Measurements from ENCODE around the gene NKPD1. TPM values are rescaled to one million over a fixed set of nuclear protein-coding genes. Genes with fewer than 3 reads are reported as not detected.
A peak's percentile ranks its signal among the peaks of the same experiment; 100 is the strongest.

The NKPD1 gene
- total RNA-seq, 5 donors from 2014 or later (not counting 1 experiment from before 2014, with no cell fraction given): 0.95 to 1.3 (median 1.2) TPM

DNA sequence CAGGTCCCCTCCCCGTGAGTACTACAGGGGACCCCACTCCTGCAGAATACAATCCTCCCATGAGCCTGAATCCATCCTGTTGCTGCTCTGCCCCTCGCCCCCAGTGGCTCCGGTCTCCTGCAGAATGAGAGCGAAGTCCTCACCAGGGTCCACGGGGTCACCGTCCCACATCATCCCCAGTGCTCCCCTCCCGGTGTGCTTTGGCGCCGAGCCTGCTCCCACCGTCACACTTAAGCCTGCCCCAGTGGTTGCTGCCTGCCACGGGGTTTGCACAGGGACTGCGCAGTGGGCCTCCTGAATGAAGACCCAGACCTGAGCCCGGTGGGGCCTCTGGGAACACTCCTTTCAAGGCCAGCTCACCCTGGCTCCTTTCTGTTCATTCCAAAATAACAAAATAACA is 30.5 kb downstream of the NKPD1 start:
- DNase-seq (no peak), ATAC-seq (replicated peaks in 1 of 4) (no peak)
- Histone ChIP-seq H3K4me1 (ENCODE audit: control insufficient read depth in 1 of 2, extremely low read depth in 1 of 2, insufficient read depth in 2 of 2, low read length in 2 of 2) (peaks cover 0 to 13% of the 10 kb centered on the region in 2 experiments), H3K4me3 (ENCODE audit: control insufficient read depth in 1 of 2, extremely low read depth in 1 of 2, low read length in 1 of 2) (no peak overlapping the region), H3K27ac (ENCODE audit: low read length) (no peak overlapping the region), H3K36me3 (ENCODE audit: control insufficient read depth in 2 of 2, extremely low read depth in 1 of 2, insufficient read depth in 1 of 2, low read length in 1 of 2) (peaks cover 3 to 5% of the 10 kb centered on the region in 2 donors), H3K27me3 (replicated peaks in 1 of 2; ENCODE audit: control insufficient read depth in 2 of 2, extremely low read depth in 1 of 2, insufficient read depth in 2 of 2, low read length in 1 of 2) (no peaks in the 10 kb centered on the region), H3K9me3 (no peaks in the 10 kb centered on the region)
- H3K27ac Mint-ChIP-seq: no peak overlapping the region
- H3K9me3 Mint-ChIP-seq: no peaks in the 10 kb centered on the region
- no peaks in the 10 kb centered on the region for H3K36me3 Mint-ChIP-seq
- WGBS (ENCODE audit: insufficient coverage): 96% methylated on average over 13 of the region's 13 CpGs
- H3K4me1 Mint-ChIP-seq: peaks cover 14 to 17% (median 14%) of the 10 kb centered on the region in 3 donors
- no peaks in the 10 kb centered on the region for H3K27me3 Mint-ChIP-seq
- ChIA-PET POLR2A (no interaction called here), CTCF (no interaction called here)
- H3K4me3 Mint-ChIP-seq: no peak overlapping the region

DNA sequence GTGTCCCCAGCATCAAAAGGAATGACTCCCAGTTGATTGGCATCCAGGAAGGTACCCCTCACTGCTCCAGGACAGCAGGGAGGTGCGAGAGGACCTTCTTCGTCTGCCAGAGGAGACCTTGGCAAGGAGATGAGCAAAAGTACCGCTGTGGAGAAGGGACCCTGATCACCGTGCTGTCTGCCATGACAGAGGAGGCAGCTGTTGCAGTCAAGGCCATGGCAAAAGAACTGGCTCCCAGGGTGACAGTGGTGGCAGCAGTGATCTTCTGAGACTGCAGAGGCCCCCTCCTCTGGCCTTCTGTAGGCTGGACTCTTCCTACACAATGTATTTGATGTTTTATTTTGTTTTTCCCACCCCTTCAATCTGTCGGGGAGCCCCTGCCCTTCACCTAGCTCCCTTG is 32.0 kb downstream of the NKPD1 start:
- Mint-ChIP-seq H3K27ac (no peak overlapping the region), H3K9me3 (no peaks in the 10 kb centered on the region), H3K36me3 (no peaks in the 10 kb centered on the region), H3K4me3 (no peak overlapping the region), H3K27me3 (no peaks in the 10 kb centered on the region), H3K4me1 (peaks cover 12 to 17% (median 14%) of the 10 kb centered on the region in 3 donors)
- H3K27ac ChIP-seq (ENCODE audit: low read length): no peak overlapping the region
- no peaks in the 10 kb centered on the region for H3K27me3 ChIP-seq (replicated peaks in 1 of 2; ENCODE audit: control insufficient read depth in 2 of 2, extremely low read depth in 1 of 2, insufficient read depth in 2 of 2, low read length in 1 of 2)
- no peak overlapping the region for H3K4me3 ChIP-seq (ENCODE audit: control insufficient read depth in 1 of 2, extremely low read depth in 1 of 2, low read length in 1 of 2)
- peaks cover 0 to 4% of the 10 kb centered on the region in 2 donors for H3K36me3 ChIP-seq (ENCODE audit: control insufficient read depth in 2 of 2, extremely low read depth in 1 of 2, insufficient read depth in 1 of 2, low read length in 1 of 2)
- WGBS (ENCODE audit: insufficient coverage): 92% methylated on average over 4 of the region's 5 CpGs
- DNase-seq: no peak
- H3K4me1 ChIP-seq (ENCODE audit: control insufficient read depth in 1 of 2, extremely low read depth in 1 of 2, insufficient read depth in 2 of 2, low read length in 2 of 2): peaks cover 0 to 13% of the 10 kb centered on the region in 2 experiments
- H3K9me3 ChIP-seq: no peaks in the 10 kb centered on the region
- ATAC-seq (replicated peaks in 1 of 4): no peak
- ChIA-PET POLR2A (no interaction called here), CTCF (no interaction called here)

DNA sequence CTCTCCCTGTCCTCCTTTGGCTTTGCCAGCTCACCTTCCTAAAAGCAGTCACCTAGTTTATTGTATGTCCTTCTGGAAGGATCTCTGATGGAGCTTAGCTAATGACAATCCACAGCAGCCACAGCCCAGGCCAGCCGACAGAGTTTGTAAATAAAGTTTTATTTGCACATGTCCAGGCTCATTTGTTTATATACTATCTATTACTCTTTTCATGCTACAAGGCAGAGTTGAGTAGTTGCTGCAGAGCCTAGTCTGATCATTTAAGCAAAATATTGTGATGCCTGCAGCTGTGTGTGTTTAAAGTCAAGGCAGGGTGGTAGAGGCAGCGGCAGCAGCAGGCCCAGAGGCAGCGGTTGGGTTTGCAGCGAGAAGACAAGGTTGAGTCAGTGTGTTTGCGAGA is 32.6 kb downstream of the NKPD1 start:
- 100% methylated on average over 3 of the region's 5 CpGs for WGBS (ENCODE audit: insufficient coverage)
- CTCF ChIA-PET: interaction anchor here in 1 of 2 donors (0.6 kb wide), 1 partner anchor 298 kb away, joined by 3 read pairs; no protein-coding TSS in a partner anchor
- Histone ChIP-seq H3K36me3 (ENCODE audit: control insufficient read depth in 2 of 2, extremely low read depth in 1 of 2, insufficient read depth in 1 of 2, low read length in 1 of 2) (no peaks in the 10 kb centered on the region), H3K4me1 (ENCODE audit: control insufficient read depth in 1 of 2, extremely low read depth in 1 of 2, insufficient read depth in 2 of 2, low read length in 2 of 2) (peaks cover 0 to 10% of the 10 kb centered on the region in 2 experiments), H3K9me3 (no peaks in the 10 kb centered on the region), H3K27ac (ENCODE audit: low read length) (no peak overlapping the region), H3K27me3 (replicated peaks in 1 of 2; ENCODE audit: control insufficient read depth in 2 of 2, extremely low read depth in 1 of 2, insufficient read depth in 2 of 2, low read length in 1 of 2) (no peaks in the 10 kb centered on the region), H3K4me3 (ENCODE audit: control insufficient read depth in 1 of 2, extremely low read depth in 1 of 2, low read length in 1 of 2) (no peak overlapping the region)
- ATAC-seq (replicated peaks in 1 of 4) (no peak), DNase-seq (no peak)
- Mint-ChIP-seq H3K27ac (no peak overlapping the region), H3K9me3 (no peaks in the 10 kb centered on the region), H3K4me1 (peaks cover 14 to 18% (median 15%) of the 10 kb centered on the region in 3 donors), H3K36me3 (no peaks in the 10 kb centered on the region), H3K27me3 (no peaks in the 10 kb centered on the region), H3K4me3 (no peak overlapping the region)
- POLR2A ChIA-PET: no interaction called here

DNA sequence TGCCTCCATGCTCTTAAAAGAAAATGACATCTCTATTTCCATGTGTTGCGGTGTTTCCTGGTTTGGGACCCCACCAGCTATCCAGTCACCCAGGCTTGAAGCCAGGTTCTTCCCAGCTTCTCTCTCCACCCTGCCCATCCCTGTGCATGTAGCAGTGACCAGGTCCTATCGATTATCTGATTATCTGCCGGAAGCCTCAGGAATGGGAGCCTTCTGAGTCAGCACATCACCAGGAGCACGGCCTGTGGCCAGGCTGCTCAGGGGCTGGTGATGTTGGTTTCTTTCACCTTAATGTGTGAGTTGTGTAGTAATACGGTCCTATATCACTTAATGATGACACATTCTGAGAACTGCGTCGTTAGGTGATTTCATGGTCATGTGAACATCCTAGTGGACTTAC is 34.1 kb downstream of the NKPD1 start:
- CTCF ChIA-PET: interaction anchor here in 1 of 2 donors (0.6 kb wide), 1 partner anchor 34 kb away, joined by 5 read pairs; no protein-coding TSS in a partner anchor

DNA sequence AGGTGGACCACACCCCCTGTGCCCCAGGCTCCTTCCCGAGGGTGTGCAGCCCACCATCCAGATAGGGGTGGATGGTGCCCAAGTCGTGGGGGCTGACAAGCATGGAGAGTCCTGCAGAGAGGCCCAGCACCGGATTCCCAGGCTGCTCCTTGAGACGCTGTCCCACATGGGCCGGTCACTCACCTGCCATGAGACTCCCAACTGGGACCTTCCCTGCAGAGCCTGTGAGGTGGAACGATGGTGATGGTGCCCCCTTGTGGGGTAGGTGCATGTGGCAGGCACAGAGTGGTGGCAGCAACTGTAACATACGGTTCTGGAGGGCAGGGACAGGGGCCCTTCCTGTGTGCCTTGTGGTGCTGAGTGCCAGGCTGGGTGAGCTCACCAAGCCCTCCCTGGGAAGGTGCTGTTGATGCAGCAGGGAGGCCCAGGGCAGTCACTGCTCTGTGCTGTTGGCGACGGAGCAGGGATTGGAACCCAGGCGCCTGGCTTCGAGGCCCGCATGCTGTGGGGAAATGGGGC is 34.7 kb downstream of the NKPD1 start:
- H3K36me3 Mint-ChIP-seq: no peaks in the 10 kb centered on the region
- H3K9me3 Mint-ChIP-seq: no peaks in the 10 kb centered on the region
- Histone ChIP-seq H3K4me3 (ENCODE audit: control insufficient read depth in 1 of 2, extremely low read depth in 1 of 2, low read length in 1 of 2) (no peak overlapping the region), H3K27me3 (replicated peaks in 1 of 2; ENCODE audit: control insufficient read depth in 2 of 2, extremely low read depth in 1 of 2, insufficient read depth in 2 of 2, low read length in 1 of 2) (no peaks in the 10 kb centered on the region), H3K4me1 (ENCODE audit: control insufficient read depth in 1 of 2, extremely low read depth in 1 of 2, insufficient read depth in 2 of 2, low read length in 2 of 2) (peaks cover 2 to 28% of the 10 kb centered on the region in 2 experiments), H3K27ac (ENCODE audit: low read length) (no peak overlapping the region), H3K36me3 (ENCODE audit: control insufficient read depth in 2 of 2, extremely low read depth in 1 of 2, insufficient read depth in 1 of 2, low read length in 1 of 2) (no peaks in the 10 kb centered on the region), H3K9me3 (no peaks in the 10 kb centered on the region)
- POLR2A ChIA-PET: interaction anchor here in 1 of 2 donors (0.6 to 0.7 kb wide), 3 partner anchors 20 to 126 kb away, joined by 3 to 4 read pairs (median 4); no protein-coding TSS in a partner anchor
- H3K4me1 Mint-ChIP-seq: peaks cover 29 to 31% (median 30%) of the 10 kb centered on the region in 3 donors
- WGBS (ENCODE audit: insufficient coverage): 63% methylated on average over 11 of the region's 12 CpGs
- no peaks in the 10 kb centered on the region for H3K27me3 Mint-ChIP-seq
- ATAC-seq (replicated peaks in 1 of 4): peak; percentile 75 to 93 (median 86)
- no peak overlapping the region for H3K4me3 Mint-ChIP-seq
- peak; percentile 25 to 79 (median 60) for DNase-seq
- CTCF ChIA-PET: interaction anchor here in 1 of 2 donors (1.2 kb wide), 1 partner anchor 22 kb away, joined by 3 read pairs; no protein-coding TSS in a partner anchor
- H3K27ac Mint-ChIP-seq: no peak overlapping the region

More for the DNA sequence above, 34.1 kb downstream of the NKPD1 start:
- no peak overlapping the region for H3K27ac ChIP-seq (ENCODE audit: low read length)
- H3K4me3 ChIP-seq (ENCODE audit: control insufficient read depth in 1 of 2, extremely low read depth in 1 of 2, low read length in 1 of 2): no peak overlapping the region
- no peaks in the 10 kb centered on the region for H3K9me3 Mint-ChIP-seq
- H3K4me1 ChIP-seq (ENCODE audit: control insufficient read depth in 1 of 2, extremely low read depth in 1 of 2, insufficient read depth in 2 of 2, low read length in 2 of 2): peaks cover 0 to 22% of the 10 kb centered on the region in 2 experiments
- no peaks in the 10 kb centered on the region for H3K27me3 Mint-ChIP-seq
- no peaks in the 10 kb centered on the region for H3K9me3 ChIP-seq
- no peaks in the 10 kb centered on the region for H3K36me3 ChIP-seq (ENCODE audit: control insufficient read depth in 2 of 2, extremely low read depth in 1 of 2, insufficient read depth in 1 of 2, low read length in 1 of 2)
- H3K27me3 ChIP-seq (replicated peaks in 1 of 2; ENCODE audit: control insufficient read depth in 2 of 2, extremely low read depth in 1 of 2, insufficient read depth in 2 of 2, low read length in 1 of 2): no peaks in the 10 kb centered on the region
- no peak for DNase-seq
- WGBS (ENCODE audit: insufficient coverage): 78% methylated on average over 2 of the region's 7 CpGs
- no peak overlapping the region for H3K27ac Mint-ChIP-seq
- H3K4me1 Mint-ChIP-seq: peaks cover 23 to 25% (median 24%) of the 10 kb centered on the region in 3 donors
- POLR2A ChIA-PET: no interaction called here
- no peak overlapping the region for H3K4me3 Mint-ChIP-seq
- H3K36me3 Mint-ChIP-seq: no peaks in the 10 kb centered on the region
- no peak for ATAC-seq (replicated peaks in 1 of 4)

DNA sequence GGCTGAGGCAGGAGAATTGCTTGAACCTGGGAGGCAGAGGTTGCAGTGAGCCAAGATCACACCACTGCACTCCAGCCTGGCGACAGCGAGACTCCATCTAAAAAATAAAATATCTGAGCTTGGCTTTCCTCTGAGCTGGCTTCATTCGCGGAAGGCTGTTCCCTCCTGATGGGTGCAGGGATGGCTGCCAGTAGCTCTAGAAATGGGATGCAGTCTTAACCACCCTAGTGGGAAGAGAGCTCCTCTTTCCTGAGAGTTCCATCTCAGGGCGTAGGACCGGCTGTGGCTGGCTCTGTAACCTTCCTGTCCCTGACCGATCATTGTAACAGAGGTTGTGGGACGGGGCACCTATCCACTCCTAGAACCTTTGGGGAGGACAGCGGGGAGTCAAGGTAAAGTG is 35.4 kb downstream of the NKPD1 start:
- Histone ChIP-seq H3K4me1 (ENCODE audit: control insufficient read depth in 1 of 2, extremely low read depth in 1 of 2, insufficient read depth in 2 of 2, low read length in 2 of 2) (peaks cover 2 to 31% of the 10 kb centered on the region in 2 experiments), H3K9me3 (no peaks in the 10 kb centered on the region), H3K27me3 (replicated peaks in 1 of 2; ENCODE audit: control insufficient read depth in 2 of 2, extremely low read depth in 1 of 2, insufficient read depth in 2 of 2, low read length in 1 of 2) (no peaks in the 10 kb centered on the region), H3K27ac (ENCODE audit: low read length) (no peak overlapping the region), H3K4me3 (ENCODE audit: control insufficient read depth in 1 of 2, extremely low read depth in 1 of 2, low read length in 1 of 2) (no peak overlapping the region), H3K36me3 (ENCODE audit: control insufficient read depth in 2 of 2, extremely low read depth in 1 of 2, insufficient read depth in 1 of 2, low read length in 1 of 2) (no peaks in the 10 kb centered on the region)
- H3K36me3 Mint-ChIP-seq: no peaks in the 10 kb centered on the region
- H3K27me3 Mint-ChIP-seq: no peaks in the 10 kb centered on the region
- CTCF ChIA-PET: interaction anchor here (0.6 to 1.2 kb wide), 4 partner anchors 12 to 87 kb away, joined by 3 read pairs; no protein-coding TSS in a partner anchor
- 100% methylated on average over 2 of the region's 9 CpGs for WGBS (ENCODE audit: insufficient coverage)
- ATAC-seq (replicated peaks in 1 of 4): no peak
- POLR2A ChIA-PET: interaction anchor here in 1 of 2 donors (0.7 kb wide), 1 partner anchor 125 kb away, joined by 3 read pairs; no protein-coding TSS in a partner anchor
- peaks cover 35 to 38% (median 36%) of the 10 kb centered on the region in 3 donors for H3K4me1 Mint-ChIP-seq
- H3K4me3 Mint-ChIP-seq: no peak overlapping the region
- no peak for DNase-seq
- no peaks in the 10 kb centered on the region for H3K9me3 Mint-ChIP-seq
- no peak overlapping the region for H3K27ac Mint-ChIP-seq

Measured in T-cell (primary cell).